NCI-H2029 treated with DMSO at 0.1 percent for 48 hours (cell line): ENCODE results near the gene TNFSF12.

Experiments
- DNase-seq: peaks from one replicate; lab custom pipeline; 2025; lab: John Stamatoyannopoulos, UW

TNFSF12 gene

GRCh38 chr17:7548585-7549400 lies at the start of gene TNFSF12:
Gene TNFSF12 (plus strand): TSS chr17:7549058. CDS start chr17:7549154, 96 bp downstream.
- no peak for DNase-seq

GRCh38 chr17:7499161-7499560 lies 49.7 kb upstream of the TNFSF12 start:
- no peak for DNase-seq

- no peak for DNase-seq
Observed at GRCh38 chr17:7501729-7502128, 47.1 kb upstream of the TNFSF12 start.

GRCh38 chr17:7502171-7502847 lies 46.5 kb upstream of the TNFSF12 start:
- no peak for DNase-seq

GRCh38 chr17:7502987-7503386 lies 45.9 kb upstream of the TNFSF12 start:
- no peak for DNase-seq

- no peak for DNase-seq
Observed at GRCh38 chr17:7503521-7503920, 45.3 kb upstream of the TNFSF12 start.

GRCh38 chr17:7508145-7508544 lies 40.7 kb upstream of the TNFSF12 start:
- no peak for DNase-seq

- DNase-seq = no peak
Observed at GRCh38 chr17:7508846-7509245, 40.0 kb upstream of the TNFSF12 start.

- DNase-seq = no peak
Observed at GRCh38 chr17:7509937-7510336, 38.9 kb upstream of the TNFSF12 start.

- DNase-seq = no peak
Observed at GRCh38 chr17:7511108-7511507, 37.8 kb upstream of the TNFSF12 start.

GRCh38 chr17:7512105-7512504 lies 36.8 kb upstream of the TNFSF12 start:
- no peak for DNase-seq

- no peak for DNase-seq
Observed at GRCh38 chr17:7512824-7513540, 35.9 kb upstream of the TNFSF12 start.

- DNase-seq = no peak
Observed at GRCh38 chr17:7513850-7514419, 34.9 kb upstream of the TNFSF12 start.

GRCh38 chr17:7515911-7516610 lies 32.8 kb upstream of the TNFSF12 start:
- DNase-seq = no peak

- no peak for DNase-seq
Observed at GRCh38 chr17:7523033-7523432, 25.8 kb upstream of the TNFSF12 start.

GRCh38 chr17:7528842-7529241 lies 20.0 kb upstream of the TNFSF12 start:
- no peak for DNase-seq

GRCh38 chr17:7530023-7530900 lies 18.6 kb upstream of the TNFSF12 start:
- DNase-seq = no peak

GRCh38 chr17:7538050-7538449 lies 10.8 kb upstream of the TNFSF12 start:
- no peak for DNase-seq

- no peak for DNase-seq
Observed at GRCh38 chr17:7538891-7539545, 9.8 kb upstream of the TNFSF12 start.

- no peak for DNase-seq
Observed at GRCh38 chr17:7541074-7541621, 7.7 kb upstream of the TNFSF12 start.
